Natural killer cell (primary cell): Measurements from ENCODE around the gene LGALS3BP. TPM values are rescaled to one million over a fixed set of nuclear protein-coding genes. Genes with fewer than 3 reads are reported as not detected.

Experiments
- ATAC-seq, 3 donors: fragments of 150-1000 bp in 2 of 3; fragments of 200-7000 bp in 1 of 3; cut with Tn5 transposase; 1 replicate in 1 of 3; 2 replicates in 2 of 3; pipeline ENCODE4 v1.10.0; 2021; ENCODE audit warnings: mild to moderate bottlenecking in 2 of 3, moderate library complexity in 2 of 3
- DNase-seq, 2 donors: peaks; one replicate each; pipeline versions ENCODE4 v3.0.0 to v3.0.0-alpha.2; 2013 to 2021; ENCODE audit warnings: mixed read lengths in 1 of 2
- H3K27ac ChIP-seq: one replicate; pipeline ENCODE4 v1.5.1; 2013; ENCODE audit warnings: mild to moderate bottlenecking, low read length
- H3K27me3 ChIP-seq: one replicate; pipeline ENCODE4 v1.6.1; 2013; ENCODE audit warnings: low read length; ENCODE audit not compliant: control insufficient read depth, insufficient read depth
- H3K36me3 ChIP-seq: one replicate; pipeline ENCODE4 v1.6.1; 2013; ENCODE audit warnings: low read length; ENCODE audit not compliant: control insufficient read depth, insufficient read depth
- H3K4me1 ChIP-seq: one replicate; pipeline ENCODE4 v1.6.1; 2013; ENCODE audit warnings: low read length; ENCODE audit not compliant: control insufficient read depth, insufficient read depth
- H3K4me3 ChIP-seq: one replicate; pipeline ENCODE4 v1.5.1; 2013; ENCODE audit warnings: low read length
- H3K9me3 ChIP-seq: one replicate; pipeline ENCODE4 v1.6.1; 2013; ENCODE audit warnings: low read length; ENCODE audit not compliant: control insufficient read depth, insufficient read depth
- H3K27ac Mint-ChIP-seq, 2 donors: one replicate each; pipeline ENCODE4 v1.8.0; 2022; ENCODE audit warnings: mild to moderate bottlenecking in 2 of 2, mixed read lengths in 2 of 2, moderate library complexity in 1 of 2
- H3K27me3 Mint-ChIP-seq, 2 donors: one replicate each; pipeline ENCODE4 v1.8.0; 2022; ENCODE audit warnings: low read depth in 2 of 2, mixed read lengths in 2 of 2
- H3K36me3 Mint-ChIP-seq: one replicate; pipeline ENCODE4 v1.8.0; 2022; ENCODE audit warnings: mixed read lengths
- H3K4me1 Mint-ChIP-seq, 2 donors: one replicate each; pipeline ENCODE4 v1.8.0; 2022; ENCODE audit warnings: mixed read lengths in 2 of 2
- H3K4me3 Mint-ChIP-seq: one replicate; pipeline ENCODE4 v1.8.0; 2022; ENCODE audit warnings: mild to moderate bottlenecking, moderate library complexity, mixed read lengths
- H3K9me3 Mint-ChIP-seq, 2 donors: one replicate each; pipeline ENCODE4 v1.8.0; 2022; ENCODE audit warnings: mixed read lengths in 2 of 2
- WGBS: methylation state at CpG from one replicate; pipeline ENCODE4 v1.1.7; 2013; ENCODE audit warnings: missing lambda C conversion rate; ENCODE audit not compliant: insufficient coverage; 5-methylcytosine and 5-hydroxymethylcytosine counted together
- intact Hi-C: fragments of 100-400 bp; cut with micrococcal nuclease; formaldehyde crosslinking; loops from one replicate; pipeline ENCODE4 v1.14.2; 2022
- total RNA-seq, 4 donors: library from RNA; stranded (reverse); fragments of 120-200 nt in 1 of 4; gene quantifications; one replicate each; pipeline versions ENCODE4 v1.2.3 to v1.2.4, GENCODE V29; 2013 to 2022
- TF ChIP-seq, protein P1 (sequence below): fragments of 200-600 bp; IDR thresholded peaks from one replicate; pipeline ENCODE4 v1.8.0; 2022; ENCODE audit warnings: antibody characterized with exemption

The LGALS3BP gene
- total RNA-seq, 3 donors from 2014 or later (not counting 1 experiment from before 2014, with no cell fraction given): 4.2 to 8.8 (median 4.2) TPM

DNA sequence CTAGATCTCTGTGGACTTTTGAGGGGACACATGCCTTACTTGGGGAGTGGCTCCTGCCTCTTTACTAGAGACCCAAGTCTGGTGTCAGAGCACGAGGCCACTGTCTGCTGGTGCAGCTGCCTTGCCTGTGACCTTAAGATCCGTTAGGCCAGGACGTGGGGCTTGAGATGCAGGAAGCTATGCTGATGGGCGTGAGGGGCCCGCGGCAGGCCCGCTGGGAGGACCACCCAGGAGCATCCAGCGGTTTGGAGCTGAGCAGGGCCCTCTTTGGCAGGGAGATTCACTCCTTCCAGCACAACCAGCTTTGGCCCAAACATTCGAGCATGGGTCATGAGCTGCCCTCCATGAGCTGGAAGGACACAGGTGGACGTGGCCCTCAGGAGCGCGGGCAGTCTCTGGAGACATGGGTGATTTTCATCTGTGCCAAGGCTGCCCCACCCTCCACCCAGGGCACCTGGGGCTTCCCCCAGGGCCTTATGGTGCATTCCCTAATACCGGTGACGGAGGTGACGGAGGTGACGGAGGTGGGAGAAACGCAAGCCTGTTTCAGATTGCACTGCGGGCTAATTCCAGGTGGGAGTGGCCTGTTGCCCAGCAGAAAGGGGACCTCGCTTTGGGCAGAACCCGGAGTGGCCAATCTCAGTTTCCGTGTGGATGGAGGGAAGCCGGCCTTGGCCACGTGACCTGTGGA lies 12.7 kb downstream of the LGALS3BP start:
- no peak overlapping the region for H3K27ac Mint-ChIP-seq
- H3K36me3 ChIP-seq: no peaks in the 10 kb centered on the region
- no peaks in the 10 kb centered on the region for H3K9me3 Mint-ChIP-seq
- intact Hi-C loops: no loop called here
- no peak overlapping the region for H3K27ac ChIP-seq
- TF ChIP-seq, protein P1, sequence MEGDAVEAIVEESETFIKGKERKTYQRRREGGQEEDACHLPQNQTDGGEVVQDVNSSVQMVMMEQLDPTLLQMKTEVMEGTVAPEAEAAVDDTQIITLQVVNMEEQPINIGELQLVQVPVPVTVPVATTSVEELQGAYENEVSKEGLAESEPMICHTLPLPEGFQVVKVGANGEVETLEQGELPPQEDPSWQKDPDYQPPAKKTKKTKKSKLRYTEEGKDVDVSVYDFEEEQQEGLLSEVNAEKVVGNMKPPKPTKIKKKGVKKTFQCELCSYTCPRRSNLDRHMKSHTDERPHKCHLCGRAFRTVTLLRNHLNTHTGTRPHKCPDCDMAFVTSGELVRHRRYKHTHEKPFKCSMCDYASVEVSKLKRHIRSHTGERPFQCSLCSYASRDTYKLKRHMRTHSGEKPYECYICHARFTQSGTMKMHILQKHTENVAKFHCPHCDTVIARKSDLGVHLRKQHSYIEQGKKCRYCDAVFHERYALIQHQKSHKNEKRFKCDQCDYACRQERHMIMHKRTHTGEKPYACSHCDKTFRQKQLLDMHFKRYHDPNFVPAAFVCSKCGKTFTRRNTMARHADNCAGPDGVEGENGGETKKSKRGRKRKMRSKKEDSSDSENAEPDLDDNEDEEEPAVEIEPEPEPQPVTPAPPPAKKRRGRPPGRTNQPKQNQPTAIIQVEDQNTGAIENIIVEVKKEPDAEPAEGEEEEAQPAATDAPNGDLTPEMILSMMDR: no peak
- H3K4me3 ChIP-seq: no peak overlapping the region
- H3K4me1 Mint-ChIP-seq: peaks cover 6 to 7% of the 10 kb centered on the region in 2 donors
- H3K4me3 Mint-ChIP-seq: no peak overlapping the region
- H3K4me1 ChIP-seq: peaks cover 7% of the 10 kb centered on the region
- no peaks in the 10 kb centered on the region for H3K27me3 Mint-ChIP-seq
- no peaks in the 10 kb centered on the region for H3K36me3 Mint-ChIP-seq
- no peaks in the 10 kb centered on the region for H3K27me3 ChIP-seq
- ATAC-seq: no peak
- no peaks in the 10 kb centered on the region for H3K9me3 ChIP-seq
- no peak for DNase-seq
- WGBS: 92% methylated on average over 23 of the region's 23 CpGs

DNA sequence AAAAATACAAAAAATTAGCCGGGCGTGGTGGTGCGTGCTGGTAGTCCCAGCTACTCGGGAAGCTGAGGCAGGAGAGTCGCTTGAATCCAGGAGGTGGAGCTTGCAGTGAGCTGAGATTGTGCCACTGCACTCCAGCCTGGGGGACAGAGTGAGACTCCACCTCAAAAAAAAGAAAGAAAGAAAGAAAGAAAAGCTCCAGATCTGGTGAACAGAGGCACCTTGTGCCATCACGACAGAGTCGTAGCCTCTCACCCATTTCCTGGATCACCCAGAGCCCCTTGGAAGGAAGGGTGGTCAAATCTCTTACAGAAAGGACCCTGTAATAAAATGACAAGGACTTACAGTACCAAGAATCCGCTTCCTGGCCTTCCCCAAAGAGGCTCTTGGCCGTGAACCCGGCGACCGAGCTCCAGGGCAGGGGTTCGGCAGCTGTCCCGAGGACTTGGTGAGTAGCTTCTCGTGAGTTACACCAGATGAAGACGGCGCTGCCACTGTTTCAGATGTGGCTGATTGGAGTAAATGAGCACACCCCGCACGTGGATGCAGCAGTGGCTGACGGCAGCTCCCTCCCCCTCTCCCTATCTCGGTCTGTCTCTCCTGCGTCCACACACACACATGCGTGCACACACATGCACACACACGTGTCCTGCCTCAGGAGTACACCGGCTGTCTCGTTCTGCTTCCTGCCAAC lies 13.5 kb downstream of the LGALS3BP start:
- H3K9me3 ChIP-seq: no peaks in the 10 kb centered on the region
- no peak overlapping the region for H3K27ac Mint-ChIP-seq
- H3K4me1 ChIP-seq: peaks cover 4% of the 10 kb centered on the region
- H3K36me3 ChIP-seq: no peaks in the 10 kb centered on the region
- no peak overlapping the region for H3K4me3 ChIP-seq
- H3K4me1 Mint-ChIP-seq: peaks cover 2 to 3% of the 10 kb centered on the region in 2 donors
- no peak for ATAC-seq
- H3K27me3 ChIP-seq: no peaks in the 10 kb centered on the region
- no peak overlapping the region for H3K4me3 Mint-ChIP-seq
- no peaks in the 10 kb centered on the region for H3K27me3 Mint-ChIP-seq
- H3K27ac ChIP-seq: no peak overlapping the region
- no peaks in the 10 kb centered on the region for H3K36me3 Mint-ChIP-seq
- intact Hi-C loops: no loop called here
- no peaks in the 10 kb centered on the region for H3K9me3 Mint-ChIP-seq
- 93% methylated on average over 26 of the region's 26 CpGs for WGBS
- TF ChIP-seq, protein P1: no peak
- DNase-seq: no peak

DNA sequence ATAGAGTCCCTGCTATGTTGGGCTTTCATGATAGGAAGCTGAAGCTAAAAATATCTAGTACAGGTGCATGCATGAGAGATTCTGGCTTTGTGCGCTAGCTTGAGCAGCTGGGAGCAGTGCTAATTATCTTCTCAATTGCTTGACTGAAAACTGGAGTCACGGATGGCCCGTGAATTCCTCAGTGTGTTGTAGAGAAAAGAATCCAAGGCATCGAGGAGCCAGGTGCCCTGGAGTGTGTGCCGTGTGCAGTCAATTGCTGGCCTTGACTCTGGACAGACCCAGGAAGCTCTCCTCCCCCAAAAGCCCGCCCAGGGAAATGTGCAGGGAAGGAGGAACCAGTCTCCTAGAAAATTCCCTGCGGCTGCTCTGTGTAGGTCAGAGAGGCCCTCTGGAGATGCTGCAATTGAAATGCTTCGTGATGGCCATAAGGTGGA lies 14.2 kb downstream of the LGALS3BP start:
- Histone ChIP-seq H3K27me3 (no peaks in the 10 kb centered on the region), H3K9me3 (no peaks in the 10 kb centered on the region), H3K27ac (no peak overlapping the region), H3K36me3 (no peaks in the 10 kb centered on the region), H3K4me3 (no peak overlapping the region), H3K4me1 (no peaks in the 10 kb centered on the region)
- intact Hi-C loops: no loop called here
- TF ChIP-seq, protein P1: no peak
- no peak for ATAC-seq
- Mint-ChIP-seq H3K27me3 (no peaks in the 10 kb centered on the region), H3K27ac (no peak overlapping the region), H3K9me3 (no peaks in the 10 kb centered on the region), H3K36me3 (no peaks in the 10 kb centered on the region), H3K4me1 (no peaks in the 10 kb centered on the region), H3K4me3 (no peak overlapping the region)
- no peak for DNase-seq
- WGBS: 78% methylated on average over 8 of the region's 8 CpGs
